NCI-H2196 (cell line): Measurements from ENCODE around the gene TGM2.

ENCODE experiments used
- DNase-seq: peaks from one replicate; lab custom pipeline; 2025; ENCODE audit not compliant: unreplicated experiment; lab: John Stamatoyannopoulos, UW

TGM2 gene

DNA sequence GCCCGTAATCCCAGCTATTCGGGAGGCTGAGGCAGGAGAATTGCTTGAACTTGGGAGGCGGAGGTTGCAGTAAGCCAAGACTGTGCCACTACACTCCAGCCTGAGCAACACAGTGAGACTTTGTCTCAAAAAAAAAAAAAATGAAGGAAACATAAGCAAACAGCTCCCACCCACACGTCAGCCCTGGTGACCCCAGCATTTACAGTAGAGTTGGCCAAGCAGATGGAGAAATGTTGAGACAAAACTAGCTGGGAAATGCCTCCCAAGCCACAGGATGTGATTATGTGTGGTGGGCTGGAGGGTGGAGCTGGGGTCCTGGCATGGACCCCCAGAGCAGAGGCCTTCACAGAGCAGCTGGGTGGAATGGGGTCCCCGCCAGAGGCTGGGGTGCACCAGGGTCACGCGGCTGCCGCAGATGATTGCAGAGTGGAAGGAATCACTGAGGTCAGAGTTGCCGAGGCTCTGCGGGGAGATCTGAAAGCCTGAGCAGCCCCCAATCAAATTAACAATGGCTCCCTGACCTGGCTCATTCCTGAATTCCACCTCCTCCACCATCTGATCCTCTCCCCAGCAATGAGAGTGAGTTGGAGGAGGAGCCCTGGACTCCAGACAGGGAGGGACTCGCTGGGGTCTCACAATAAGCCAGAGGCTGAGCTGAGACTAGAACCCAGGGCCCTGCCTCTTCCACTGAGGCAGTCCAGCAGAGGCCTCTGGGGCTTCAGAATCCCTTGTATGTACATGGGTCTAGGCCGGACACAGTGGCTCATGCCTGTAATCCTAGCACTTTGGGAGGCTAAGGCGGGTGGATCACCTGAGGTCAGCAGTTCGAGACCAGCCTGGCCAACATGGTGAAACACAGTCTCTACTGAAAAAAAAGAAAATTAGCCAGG, 34.7 kb upstream of the TGM2 start:
- DNase-seq: no peak

DNA sequence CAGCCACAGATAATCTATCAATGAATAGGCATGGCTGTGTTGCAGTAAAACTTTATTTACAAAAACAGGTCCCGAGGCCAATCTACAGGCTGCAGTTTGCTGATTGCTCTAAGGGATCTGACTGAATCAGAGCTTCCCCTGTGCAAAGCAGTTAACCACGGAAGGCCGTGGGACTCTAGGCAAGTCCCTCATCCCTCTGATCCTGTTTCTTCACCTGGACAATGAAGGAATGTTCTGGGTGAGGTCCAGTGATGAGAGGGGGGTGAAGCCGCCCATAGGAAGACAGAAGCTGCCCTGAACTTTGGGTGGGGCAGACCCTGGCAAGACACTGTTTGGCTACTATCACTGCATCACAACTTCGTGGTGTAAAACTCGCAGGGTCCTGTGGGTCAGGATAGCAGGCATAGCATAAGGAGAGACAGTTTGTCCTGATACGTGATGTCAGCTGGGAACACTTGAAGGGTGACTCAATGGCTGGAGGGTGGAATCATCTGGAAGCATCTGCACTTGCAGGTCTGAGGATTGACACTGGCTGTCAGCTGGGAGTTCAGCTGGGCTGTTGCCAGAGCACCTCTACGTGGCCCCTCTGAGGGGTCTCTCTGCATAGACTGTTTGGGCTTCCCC, 33.3 kb upstream of the TGM2 start:
- DNase-seq: no peak

- no peak for DNase-seq
Observed at GRCh38 chr20:38197619-38198018, 32.5 kb upstream of the TGM2 start.

- DNase-seq: no peak
Observed at GRCh38 chr20:38197217-38197616, 32.1 kb upstream of the TGM2 start.

GRCh38 chr20:38196592-38196991, 31.5 kb upstream of the TGM2 start:
- DNase-seq: no peak

DNA sequence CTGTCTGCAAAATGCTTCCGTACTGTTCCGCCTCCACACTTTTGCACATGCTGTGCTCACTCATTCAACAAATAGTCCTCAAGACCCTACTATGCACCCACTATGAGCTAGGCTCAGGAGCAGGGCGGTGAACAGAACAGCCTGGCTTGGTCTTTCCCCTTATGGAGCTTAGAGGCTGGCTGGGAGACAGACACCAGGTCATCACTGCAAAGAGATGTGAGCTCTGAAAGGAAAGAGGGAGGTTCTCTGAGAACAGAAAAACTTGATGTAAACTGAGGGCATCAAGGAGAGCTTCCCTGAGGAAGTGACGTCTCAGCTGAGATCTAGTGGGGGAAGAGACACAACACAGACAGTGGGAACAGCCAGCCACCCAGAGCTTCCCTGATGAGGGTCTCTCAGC, 31.0 kb upstream of the TGM2 start:
- no peak for DNase-seq

DNA sequence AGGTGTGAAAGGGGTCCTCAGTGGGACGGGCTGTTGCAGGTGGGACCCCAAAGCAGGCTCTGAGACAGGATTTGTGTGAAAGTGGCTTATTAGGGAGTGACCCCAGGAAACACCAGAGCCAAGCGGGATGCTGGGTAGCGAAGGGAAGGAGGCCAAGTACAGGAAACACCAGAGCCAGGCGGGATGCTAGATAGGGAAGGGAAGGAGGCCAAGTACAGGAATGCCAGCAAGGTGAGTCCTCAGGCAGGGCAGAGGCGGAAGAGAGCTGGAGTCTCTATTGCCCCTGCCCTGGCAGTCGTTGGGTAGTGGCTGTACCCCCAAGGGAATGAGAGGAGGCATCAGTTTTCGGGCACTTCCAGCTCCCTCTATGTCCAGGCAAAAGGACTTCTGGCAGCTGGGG, 30.5 kb upstream of the TGM2 start:
- DNase-seq: no peak

DNA sequence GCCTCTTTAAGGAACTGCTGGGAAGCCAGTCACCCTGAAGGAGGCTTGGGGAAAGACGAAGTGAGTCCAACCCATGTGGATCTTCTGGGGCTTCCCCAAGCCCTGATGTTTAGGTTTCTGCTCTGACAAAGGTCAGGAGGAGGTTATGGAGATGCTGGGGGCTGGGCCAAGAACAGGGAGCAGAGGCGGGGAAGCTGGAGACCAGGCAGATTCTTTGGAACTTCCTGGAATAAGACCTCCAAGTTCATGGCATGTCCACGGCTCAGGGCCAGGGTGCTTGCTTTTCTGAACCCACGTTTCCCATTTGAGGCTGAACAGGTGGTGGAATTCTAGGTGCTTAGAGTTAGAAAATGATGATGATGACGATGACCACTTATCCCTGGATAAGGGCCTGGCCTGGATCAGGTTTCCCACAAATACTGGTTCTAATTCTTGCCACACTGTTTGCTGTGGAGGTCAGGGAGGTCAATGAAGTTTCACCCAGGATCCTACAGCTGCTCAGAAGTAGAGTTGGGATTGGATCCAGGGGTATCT, 30.0 kb upstream of the TGM2 start:
- DNase-seq: no peak

DNA sequence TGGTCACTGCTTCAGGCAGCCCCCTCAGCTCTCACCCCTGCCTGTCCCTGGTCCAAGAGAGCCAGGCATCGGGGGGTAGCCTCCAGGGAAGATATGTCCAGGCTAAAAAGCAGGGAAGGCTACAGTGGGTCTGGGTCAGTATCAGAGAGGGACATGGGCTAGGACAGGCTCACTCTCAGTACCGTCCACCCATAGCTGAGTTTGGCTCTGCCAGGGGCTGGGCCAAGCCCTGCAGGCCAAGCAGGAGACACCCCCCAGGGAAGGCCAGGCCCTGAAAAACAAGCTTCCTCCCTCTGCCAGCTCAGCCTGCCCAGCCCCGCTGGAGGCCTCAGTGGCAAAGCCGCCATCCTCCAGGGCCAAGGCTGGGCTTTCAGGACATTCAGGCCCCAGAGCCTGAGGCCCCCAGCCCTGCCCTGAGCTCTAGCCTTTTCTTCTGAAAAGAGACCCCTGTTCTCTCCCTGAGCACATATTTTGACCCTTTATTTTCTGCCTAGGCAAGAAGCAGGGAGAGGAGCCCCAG, 28.6 kb upstream of the TGM2 start:
- DNase-seq: no peak

DNA sequence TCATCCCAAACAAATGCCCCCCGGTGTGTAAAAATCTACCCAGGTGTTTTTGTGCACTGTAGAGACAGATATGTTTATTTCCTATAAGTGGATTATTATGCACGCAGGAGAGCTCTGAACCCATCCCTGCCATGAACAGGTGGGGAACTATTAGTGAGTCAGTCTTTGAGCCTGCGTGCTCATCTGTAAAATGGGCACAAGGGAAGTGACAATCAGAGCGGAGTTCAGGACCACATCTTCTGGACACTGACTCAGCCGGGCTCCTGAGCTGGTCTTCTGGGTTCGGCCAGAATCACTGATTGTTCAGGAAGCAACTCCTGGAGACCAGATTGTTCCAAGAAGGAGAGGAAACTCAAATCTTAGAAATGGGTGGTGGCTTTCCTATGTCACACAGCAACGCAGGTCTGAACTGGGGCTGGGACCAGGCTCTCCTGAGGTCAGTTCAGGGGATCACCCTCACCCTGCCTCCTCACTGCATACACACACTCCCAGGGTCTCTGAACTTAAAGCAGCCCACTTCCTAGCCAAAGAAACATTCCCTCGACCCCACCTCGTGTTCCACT, 27.3 kb upstream of the TGM2 start:
- DNase-seq: no peak

- DNase-seq: no peak
Observed at GRCh38 chr20:38191654-38192053, 26.6 kb upstream of the TGM2 start.

GRCh38 chr20:38190936-38191371, 25.9 kb upstream of the TGM2 start:
- DNase-seq: no peak

DNA sequence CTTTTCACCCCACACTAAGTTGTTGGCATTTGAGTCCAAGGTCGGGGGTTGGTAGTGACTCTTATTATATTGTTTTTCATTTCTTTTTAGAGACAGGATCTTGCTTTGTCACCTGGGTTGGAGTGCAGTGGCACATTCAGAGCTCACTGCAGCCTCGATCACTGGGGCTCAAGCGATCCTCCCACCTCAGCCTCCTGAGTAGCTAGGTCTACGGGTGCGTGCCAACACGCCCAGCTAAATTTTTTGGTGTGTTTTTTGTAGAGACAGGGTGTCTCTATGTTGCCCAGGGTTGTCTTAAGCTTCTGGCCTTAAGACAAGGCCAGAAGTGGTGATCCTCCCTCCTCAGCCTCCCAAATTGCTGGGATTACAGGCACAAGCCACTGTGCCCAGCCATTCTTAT, 25.1 kb upstream of the TGM2 start:
- no peak for DNase-seq

GRCh38 chr20:38187517-38187916, 22.4 kb upstream of the TGM2 start:
- DNase-seq: no peak

DNA sequence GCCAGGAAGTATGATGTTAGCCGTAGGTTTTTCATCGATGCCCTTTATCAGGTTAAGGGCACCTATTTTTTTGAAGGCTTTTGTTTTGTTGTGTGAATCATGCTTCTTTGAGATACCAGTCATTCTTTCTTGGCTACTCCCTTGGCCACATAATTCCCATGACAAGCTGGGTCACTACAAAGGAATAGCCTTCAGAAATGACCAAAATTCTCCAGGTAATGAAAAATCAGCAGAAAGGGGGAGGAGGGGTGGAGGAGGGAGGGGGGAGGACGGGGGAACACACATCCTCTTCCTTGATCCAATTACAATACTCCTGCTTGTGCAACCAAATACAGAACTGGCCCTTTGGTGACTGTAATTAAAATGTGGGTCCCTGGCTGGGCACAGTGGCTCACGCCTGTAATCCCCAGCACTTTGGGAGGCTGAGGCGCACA, 21.7 kb upstream of the TGM2 start:
- DNase-seq: no peak

- DNase-seq: no peak
Observed at GRCh38 chr20:38184101-38184500, 19.0 kb upstream of the TGM2 start.

DNA sequence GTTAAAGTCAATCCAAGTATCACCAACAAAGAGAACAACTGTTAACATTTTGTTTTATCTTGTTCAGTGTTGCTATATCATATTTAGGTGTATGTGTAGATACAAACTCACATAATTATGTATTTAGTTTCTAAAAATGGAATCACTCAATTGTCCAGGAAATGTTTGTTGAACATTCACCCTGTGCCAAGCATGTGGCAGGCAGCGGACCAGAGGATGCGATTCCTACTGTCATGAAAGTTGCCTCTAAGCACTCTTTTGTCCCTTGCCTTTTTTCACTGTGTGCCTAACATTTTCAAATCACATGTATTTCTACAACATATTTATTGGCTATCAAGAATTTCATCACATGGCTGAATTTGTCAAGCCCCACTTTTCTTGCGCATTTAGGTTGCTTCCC, 16.9 kb upstream of the TGM2 start:
- DNase-seq: no peak

GRCh38 chr20:38181207-38181801, 16.2 kb upstream of the TGM2 start:
- DNase-seq: peak; percentile 46

- no peak for DNase-seq
Observed at GRCh38 chr20:38180781-38181180, 15.7 kb upstream of the TGM2 start.

DNA sequence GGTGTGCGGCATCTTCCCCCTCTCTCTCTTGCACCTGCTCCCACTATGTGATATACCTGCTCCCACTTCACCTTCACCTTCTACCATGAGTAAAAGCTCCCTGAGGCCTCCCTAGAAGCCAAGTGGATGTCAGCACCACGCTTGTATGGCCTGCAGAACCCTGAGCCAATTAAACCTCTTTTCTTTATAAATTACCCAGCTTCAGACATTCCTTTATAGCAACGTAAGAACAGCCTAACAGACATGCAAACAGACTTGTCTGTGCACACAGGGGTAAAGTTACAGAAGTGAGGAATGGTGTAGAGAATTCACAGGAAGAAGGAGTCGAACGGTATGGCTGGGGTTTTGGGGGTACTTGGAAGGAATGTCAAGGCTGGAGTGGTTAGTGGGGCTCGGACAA, 14.8 kb upstream of the TGM2 start:
- no peak for DNase-seq

- no peak for DNase-seq
Observed at GRCh38 chr20:38178581-38178980, 13.5 kb upstream of the TGM2 start.
